ENCODE data around the gene MUC13.
"Not testable (repeated sequence)": the region's sequence is repeated elsewhere in the genome, so short reads cannot be mapped to it uniquely, and the experiment has no call there.

MUC13 gene, protein sequence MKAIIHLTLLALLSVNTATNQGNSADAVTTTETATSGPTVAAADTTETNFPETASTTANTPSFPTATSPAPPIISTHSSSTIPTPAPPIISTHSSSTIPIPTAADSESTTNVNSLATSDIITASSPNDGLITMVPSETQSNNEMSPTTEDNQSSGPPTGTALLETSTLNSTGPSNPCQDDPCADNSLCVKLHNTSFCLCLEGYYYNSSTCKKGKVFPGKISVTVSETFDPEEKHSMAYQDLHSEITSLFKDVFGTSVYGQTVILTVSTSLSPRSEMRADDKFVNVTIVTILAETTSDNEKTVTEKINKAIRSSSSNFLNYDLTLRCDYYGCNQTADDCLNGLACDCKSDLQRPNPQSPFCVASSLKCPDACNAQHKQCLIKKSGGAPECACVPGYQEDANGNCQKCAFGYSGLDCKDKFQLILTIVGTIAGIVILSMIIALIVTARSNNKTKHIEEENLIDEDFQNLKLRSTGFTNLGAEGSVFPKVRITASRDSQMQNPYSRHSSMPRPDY

DNA sequence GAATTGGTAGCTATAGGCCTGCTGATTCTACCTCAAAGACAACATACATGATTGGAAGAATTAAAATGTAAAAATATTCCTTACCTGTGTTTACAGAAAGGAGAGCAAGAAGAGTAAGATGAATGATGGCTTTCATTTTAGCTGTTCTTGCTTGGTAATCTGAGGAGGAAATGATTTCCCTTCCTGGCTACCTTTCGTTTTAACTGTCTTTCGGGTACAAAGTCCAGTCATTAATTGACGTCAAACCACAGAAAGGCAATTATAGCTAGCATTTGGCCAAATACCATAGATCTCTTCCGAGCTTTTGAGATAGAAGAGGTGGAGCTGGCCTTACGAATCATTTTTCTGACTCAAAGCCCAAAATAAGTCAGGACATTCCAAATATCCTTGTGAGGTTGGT lies at the start of gene MUC13:
Gene MUC13, minus strand, starts transcription at position 175 of the 400 bp plus-strand sequence. Its CDS starts 39 bp downstream, at position 136.
- no peak for DNase-seq

DNA sequence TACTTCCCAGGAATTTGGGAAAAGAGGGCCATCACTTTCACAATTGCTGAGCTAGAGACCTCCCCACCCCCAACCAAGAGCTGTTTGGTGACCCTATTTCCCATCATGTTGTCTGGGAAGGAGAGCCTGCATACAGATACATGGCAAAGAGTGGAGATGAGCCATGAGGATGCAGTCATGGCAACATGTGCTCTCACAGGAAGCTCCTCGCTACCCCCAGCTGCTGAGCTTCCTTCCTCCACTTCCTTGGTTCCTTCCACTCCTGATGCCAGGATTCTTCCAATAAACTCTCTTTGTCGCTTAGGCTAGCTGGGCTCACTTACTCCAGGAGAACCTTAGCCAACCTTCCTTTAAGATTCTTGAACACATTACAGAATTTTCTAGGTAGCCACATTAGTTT lies 48.3 kb upstream of the MUC13 start:
- DNase-seq, result no peak

DNA sequence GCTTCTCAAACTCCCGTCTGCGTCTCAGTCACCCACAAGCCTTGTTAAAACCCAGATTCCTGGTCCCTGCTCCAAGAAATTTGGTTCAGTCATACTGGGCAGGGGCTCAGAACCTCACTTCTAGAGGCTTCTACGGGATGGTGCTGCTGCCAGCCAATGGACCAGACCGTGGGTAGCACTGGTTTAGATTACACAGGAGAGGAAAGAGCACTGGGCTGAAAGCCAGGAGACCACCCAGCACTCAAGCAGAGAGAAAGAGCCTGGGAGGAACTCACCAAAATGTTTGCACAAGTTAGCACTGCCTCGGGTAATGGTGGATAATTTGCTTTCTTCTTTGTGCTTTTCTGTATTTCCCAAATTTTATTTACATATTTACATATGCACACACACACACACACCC lies 46.9 kb upstream of the MUC13 start:
- no peak for DNase-seq

DNA sequence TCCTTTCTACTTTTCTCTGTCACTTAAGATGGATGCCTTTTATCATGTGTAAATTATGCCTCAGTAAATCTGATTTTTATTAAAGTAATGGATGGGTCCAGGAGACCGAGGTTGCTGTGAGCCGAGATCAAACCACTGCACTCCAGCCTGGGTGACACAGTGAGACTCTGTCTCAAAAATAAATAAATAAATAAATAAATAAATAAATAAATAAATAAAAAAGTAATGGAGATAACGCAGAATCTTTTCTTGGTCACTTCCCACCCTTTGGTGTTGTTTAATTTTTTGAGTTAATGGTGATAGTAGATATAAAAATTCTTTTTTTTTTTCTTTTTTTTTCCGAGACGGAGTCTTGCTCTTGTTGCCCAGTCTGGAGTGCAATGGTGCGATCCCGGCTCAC lies 44.1 kb upstream of the MUC13 start:
- DNase-seq, result no peak

DNA sequence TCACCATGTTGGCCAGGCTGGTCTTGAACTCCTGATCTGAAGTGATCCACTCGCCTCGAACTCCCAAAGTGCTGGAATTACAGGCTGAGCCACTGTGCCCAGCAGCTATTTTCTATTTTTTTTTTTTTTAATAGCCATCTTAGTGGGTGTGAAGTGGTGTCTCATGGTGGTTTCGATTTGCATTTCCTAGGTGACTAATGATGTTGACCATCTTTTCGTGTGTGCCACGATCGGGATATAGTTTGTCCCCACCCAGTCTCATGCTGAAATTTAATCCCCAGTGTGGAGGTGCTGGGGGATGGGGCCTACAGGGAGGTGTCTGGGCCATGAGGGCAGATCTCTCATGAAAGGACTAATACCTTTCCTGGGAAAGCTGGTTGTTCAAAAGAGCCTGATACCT lies 41.8 kb upstream of the MUC13 start:
- DNase-seq, result no peak

DNA sequence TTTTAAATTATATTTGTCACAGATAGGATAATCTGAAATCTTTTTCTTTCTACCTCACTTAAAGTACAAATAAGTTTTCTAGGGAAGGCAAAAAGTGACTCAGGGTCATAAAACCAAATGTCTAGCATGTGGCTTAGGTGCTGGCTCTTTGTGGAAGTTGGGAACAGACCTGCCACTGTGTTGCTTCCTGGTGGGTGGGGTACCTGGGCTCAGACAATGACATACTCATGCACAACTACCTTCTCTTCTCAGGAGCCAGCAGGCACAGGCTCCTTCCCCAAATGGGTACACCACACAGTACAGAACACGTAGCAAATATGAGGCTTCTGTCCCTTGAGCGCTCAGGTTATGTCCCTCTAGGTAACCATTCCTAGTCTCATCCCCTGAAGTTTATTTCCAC lies 40.1 kb upstream of the MUC13 start:
- no peak for DNase-seq

DNA sequence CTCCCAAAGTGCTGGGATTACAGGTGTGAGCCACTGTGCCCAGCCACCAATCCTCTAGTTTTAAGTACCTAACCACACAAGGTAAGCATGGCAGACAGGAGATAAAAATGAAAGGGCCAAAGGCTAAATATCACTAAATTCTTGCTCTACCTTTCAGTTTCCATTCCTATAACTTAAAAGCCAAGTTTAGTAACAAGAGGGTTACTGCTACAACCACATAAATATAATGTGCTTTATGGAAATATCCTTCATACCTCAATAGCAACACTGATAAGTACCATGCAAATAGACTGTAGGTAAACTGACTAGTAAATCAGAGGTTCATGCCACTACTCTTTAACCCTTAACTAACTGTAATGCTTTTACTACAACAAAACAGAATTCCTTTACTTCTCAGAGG lies 38.7 kb upstream of the MUC13 start:
- no peak for DNase-seq

DNA sequence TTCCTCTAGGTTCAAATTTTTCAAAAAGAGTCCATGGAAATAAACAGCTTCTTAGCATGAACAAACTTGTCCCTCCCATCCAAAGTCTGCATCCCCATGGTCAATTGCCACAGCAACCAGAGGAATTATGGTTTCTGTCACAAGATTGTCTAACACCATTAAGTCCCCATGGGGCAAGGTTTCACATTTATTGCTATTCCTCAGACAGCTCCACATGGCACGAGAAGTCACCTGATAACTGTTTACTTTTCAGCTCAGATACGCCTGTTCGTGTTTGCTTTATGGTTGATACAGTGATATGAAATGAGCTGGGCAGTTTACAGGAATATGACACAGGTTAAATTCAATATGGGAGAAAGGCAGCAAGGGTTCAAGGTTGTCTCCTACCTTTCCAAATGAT lies 37.9 kb upstream of the MUC13 start:
- peak; percentile 46 for DNase-seq

DNA sequence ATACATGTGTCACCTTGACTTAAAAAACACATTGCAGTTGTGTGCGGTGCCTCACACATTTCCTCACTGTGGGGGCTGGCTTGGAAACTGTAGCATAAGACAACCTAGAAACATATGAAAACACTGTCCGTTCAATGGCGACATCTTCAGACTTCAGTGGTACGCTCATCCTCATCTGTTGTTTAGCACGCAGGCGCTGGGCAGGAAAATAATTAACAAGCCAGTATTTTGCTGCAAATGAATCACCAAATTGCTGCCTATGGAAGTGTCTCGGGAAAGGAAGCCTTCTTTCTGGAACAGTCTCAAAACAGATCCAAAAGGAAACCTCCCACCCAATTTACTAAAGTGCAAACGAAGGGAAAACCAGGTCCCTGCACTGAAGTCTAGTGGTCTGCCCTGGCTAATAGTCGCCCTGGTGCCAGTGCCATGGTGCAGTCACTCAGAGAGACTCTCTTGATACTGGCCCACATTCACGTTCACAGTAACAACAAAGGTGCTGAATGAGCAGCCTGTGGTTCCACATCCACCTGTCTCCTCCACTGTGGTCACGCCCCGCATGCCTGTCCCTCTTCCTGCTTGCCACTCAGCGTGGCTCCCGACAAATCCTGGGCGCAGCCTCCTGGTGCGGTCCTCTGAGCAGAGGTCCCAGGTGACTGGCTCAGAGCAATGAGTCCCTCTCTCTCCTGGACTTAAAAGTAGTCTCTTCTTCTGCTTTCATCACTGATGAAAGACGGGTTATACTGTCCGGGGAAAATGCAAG lies 35.6 kb upstream of the MUC13 start:
- DNase-seq, result no peak

DNA sequence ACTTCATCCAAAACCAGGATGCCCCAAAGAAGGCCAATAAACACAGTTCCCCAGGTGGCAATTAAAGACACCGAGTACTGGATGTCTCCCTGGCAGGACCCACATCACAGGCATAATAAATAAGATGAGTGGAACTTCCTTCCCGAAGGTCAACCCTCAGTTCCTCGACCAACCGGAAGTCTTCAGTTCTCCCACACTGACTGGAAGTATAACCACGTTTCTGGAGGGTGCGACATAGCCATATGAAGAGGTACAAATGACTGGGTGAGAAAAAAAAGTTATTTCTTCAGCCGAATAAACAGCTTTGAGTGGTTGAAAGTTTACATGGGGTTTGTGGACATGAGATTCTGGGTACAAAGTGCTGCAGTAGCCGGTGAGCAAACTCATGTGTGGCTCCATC lies 34.6 kb upstream of the MUC13 start:
- no peak for DNase-seq

DNA sequence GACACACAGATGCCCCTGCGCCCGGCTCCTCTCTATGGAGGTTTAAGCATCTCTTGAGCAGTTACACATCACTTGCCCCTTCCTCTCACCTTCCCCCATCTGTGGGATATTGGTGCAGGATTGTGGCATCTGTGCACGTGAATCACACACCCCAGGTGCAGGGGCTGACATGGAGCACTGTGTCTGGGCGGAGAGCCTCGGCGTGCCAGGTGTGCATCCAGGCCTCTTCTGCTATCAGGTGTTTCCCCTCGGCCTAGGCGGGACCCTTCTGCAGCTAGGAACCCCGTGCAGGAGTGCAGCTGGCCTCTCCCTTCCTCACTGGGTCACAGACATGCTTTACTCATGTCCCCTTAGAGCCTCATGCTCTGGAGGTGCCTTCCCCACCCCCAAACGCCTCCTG lies 33.4 kb upstream of the MUC13 start:
- DNase-seq, result no peak

DNA sequence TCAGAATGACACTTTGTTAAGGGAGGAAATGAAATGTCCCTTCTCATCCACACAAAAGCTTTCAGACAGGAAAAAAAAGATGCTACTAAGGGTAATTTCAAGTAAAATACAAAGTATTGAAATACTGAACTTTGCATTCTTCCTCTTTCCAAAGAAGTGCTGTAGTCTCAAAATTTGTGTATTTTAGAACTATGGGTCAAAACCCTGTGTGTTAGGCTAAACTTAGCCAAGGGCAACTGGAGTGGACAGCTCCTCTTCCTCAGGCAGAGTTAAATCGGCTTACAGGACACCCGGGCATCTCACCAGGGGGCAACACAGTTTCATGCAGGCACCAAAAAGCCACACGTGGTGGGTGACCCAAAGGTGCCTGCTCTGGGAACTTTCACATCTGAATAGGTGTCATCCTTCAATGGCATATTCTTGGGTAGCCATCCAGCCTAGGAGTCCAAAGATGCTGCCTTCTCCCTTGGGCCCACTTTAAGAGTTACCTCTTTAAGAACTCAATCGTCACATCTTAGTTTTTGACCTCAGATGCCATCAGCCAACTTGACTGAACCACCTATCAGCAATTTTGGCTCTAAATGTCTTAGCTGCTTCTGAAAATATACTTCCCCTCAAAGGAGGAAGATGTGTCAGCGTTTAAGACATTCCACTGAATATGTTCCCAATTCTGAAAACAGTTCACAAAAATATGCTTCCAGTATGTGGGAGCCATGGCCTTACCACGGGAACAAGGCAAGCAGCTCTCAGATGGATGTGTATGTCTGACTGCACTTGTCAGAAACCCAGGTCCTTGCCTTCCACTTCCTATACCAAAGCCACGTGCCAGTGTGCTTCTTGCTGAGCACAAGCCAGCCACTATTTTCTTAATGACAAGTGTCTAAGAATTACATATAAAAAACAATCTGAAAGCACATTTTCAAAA lies 32.2 kb upstream of the MUC13 start:
- no peak for DNase-seq

DNA sequence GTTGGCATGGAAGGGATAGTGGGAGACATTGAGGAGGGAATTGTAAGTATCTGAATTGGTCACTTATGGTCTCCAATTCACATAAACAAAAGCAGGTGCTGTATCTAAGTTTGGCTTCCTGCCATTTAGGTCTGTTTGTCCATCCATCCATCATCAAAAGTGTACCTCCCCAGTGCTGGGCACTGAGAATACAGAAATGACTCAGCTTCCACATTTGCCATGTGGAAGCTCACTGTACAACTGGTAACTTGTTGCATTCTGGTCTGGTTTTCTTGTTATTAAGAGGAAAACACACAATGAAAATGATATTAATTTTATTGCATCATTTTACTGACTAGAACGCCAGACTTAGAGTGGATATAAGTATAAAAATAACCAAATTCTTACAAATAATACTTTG lies 30.9 kb upstream of the MUC13 start:
- DNase-seq, result peak; percentile 92

DNA sequence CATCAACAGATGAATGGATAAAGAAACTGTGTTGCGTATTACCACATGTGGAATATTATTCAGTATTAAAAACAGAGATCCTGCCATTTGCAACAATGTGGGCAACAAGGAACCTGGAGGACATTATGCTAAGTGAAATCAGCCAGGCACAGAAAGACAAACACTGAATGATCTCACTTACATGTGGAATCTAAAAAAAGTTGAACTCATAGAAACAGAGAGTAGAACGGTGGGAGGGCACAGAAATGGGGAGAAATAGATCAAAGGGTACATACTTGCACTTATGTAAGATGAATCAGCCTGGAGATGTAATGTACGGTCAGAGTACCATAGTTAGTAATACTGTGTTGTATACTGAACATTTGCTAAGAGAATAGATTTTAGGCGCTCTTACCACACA lies 29.8 kb upstream of the MUC13 start:
- DNase-seq, result no peak

DNA sequence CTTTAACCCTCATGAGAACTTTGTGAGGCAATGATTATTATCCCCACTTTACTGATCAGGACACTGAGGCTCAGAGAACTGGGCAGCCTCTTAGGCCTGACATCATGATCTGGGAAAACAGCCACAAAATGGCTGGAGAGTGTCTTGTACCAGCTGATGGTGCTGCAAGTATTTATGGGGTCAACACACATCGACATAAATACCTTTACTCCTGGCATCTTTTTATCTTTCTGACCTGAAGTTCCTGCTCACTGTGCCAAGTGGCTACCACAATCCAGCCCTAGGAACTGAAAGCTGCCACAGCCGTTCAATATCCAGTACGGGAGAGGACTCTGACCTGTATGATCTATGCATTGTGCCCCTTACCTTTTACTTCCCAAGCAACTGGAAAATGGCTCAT lies 29.2 kb upstream of the MUC13 start:
- DNase-seq, result no peak

DNA sequence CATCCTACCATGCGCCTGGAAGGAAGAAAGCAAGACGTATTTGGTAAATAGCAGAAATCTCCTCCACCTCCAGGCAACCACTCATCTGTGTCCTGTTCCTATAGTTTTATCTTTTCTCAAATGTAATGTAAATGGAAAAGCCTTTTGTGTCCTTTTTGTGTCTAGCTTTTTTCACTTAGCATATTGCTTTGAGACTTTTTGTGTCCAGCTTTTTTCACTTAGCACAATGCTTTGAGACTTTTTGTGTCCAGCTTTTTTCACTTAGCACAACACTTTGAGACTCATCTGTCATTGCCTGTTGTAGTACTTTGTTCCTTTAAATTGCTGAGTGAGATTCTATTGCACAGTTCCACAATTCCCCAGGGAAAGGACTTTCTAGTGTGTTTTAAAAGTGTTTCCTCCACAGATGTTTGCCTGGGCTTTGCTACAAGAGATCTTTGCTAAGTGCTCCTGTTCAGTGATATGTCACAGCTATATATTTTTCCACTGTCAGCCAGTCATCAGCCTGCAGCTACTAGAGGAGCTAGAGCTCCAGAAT lies 27.9 kb upstream of the MUC13 start:
- no peak for DNase-seq

DNA sequence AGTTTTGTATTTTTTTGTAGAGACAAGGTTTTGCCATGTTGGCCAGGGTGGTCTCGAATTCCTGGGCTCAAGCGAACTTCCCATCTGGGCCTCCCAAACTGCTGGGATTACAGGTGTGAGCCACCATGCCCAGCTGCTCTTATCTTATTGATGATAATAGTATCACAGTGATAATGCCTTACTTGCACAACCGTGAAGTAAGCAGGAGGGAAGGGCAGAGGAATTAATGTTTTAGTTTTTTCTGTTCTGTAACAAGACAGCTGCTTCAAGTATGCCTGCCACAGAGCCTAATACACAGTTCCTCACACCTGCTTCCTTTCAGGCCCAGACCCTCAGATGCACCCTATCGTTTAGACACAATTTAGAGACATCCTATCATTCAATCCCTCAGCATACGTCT lies 26.1 kb upstream of the MUC13 start:
- DNase-seq, result no peak

DNA sequence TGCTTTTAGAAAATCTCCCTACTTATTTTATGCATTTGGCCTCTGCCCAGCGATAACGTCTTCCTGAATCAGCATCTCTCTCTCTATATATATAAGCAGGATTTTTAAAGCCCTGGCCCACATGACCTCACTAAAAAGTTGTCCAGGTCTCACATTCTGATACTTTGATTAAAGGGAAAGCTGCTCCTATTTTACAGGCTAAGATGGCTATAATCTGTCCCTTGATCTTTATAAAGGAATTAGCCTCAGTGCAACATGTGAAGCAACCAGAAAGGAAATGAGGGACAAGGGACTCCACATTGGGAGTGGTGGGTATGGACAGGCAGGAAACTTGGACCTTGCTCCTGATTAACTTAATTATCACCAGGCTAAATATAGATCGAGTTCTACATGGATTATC lies 25.6 kb upstream of the MUC13 start:
- no peak for DNase-seq

DNA sequence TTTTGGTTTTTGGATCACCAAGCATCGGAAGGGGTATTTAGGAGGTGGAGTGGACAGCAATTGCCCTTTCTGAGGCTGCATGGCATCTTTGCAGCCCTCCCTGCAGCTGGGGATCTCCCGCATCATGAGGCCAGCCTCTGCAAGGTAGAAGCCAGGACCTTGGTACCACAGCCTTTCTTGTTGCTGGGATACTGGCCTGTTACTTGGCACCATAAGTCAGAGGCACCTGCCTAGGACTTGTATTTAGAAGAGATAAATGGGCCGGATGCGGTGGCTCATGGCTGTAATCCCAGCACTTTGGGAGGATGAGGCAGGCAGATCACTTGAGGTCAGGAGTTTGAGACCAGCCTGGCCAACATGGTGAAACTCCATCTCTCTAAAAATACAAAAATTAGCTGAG lies 23.4 kb upstream of the MUC13 start:
- not testable (repeated sequence) for DNase-seq

DNA sequence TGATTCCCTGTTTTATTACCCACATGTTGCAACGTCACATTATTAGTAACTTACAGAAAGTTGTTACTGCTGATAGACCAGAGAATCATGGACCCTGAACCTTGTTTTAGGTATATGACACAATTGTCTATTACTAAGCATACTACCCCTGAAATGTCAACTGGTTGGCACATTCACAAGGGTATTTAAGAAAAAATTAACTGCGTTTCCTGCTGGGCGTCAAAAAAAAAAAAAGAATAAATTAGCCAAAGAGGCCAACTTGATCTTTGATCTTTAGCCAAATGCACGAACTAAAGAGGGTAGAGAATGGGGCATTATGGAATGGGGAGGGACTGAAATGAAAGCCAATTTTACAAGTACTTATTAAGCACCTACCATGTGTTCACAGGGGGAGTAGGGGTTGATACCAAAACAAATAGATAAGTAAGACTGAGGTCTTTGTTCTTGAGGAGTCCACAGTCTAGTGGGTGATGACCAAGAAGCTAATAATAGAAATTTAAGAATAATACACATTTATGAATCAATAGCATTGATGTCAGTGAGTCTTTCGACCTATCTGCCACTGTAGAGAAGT lies 17.8 kb upstream of the MUC13 start:
- DNase-seq, result no peak

DNA sequence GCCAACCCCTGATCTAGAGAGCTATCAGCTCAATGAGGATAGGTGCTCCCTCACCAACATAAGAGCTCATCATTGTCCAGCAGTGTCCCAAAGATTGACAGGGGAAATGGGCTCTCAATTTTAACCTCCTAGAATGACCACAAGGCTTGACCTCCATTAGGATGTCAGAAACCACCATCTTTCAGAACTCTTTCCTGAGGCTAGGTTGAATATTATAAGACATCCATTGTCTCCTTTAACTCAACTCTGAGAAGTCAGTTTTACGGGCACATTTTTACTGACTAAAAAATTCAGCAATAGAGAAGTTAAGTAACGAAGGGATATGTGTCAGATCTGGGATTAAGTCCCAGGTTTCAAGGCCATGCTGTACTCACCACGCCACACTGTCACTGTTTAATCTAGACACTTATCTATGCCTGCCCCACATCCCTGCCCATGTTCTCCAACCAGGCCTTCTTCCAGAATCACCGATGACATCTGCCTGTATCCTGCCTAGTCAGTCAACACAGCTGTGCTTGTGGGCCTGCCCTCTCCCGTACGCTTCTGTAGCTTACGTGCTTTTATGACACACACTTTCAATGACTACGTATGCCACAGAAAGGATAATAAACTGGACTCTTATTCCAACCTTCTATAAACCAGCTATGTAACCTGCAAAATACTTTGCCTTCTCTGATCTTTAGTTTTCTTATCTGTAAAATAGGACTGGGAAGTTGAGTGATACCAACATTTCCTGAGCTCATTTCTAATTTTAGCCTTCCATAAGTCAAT lies 17.1 kb upstream of the MUC13 start:
- DNase-seq, result peak; percentile 90

DNA sequence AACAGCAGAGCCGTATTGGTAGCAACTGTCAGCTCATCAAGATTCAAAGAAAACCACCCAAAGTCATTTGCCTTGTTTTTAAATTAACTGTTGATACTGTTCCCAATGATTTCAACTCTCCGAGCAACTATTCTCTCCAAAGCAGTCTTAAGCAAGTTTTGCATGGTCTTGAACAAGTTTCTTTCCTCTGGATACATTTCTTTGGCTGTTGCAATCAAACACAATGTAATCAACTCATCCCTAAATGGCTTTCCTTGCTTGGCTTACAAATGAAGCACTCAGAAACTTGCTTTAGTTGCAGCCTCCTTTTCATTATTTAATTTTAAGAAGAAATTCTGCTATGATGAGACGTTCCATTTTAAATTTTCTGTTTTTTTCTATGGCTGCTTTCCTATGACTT lies 15.5 kb upstream of the MUC13 start:
- DNase-seq, result no peak
